HK-2 (cell line): ENCODE data around the gene PRKG1.

Experiments
- DNase-seq: peaks from one replicate; pipeline ENCODE4 v3.0.0-alpha.2; 2018; ENCODE audit not compliant: unreplicated experiment

The PRKG1 gene

DNA sequence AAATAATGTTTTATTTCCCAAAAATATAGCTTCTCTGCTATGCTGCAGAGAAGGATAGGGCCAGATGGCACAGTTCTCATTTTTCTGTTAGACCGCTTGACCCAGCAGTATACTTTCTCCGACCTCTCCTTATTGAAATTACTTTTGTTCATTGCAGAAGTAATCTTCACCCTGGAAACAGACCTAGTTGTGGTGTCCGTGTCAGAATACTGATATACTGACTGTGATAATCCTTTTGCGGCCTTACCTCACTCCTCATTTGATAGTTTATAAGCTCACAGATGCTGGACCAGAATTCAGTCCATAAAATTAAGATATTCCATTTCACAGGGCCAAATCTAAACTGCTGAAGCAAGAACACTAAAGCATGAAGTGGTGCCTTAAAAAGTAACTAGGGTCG is 979.2 kb downstream of the PRKG1 start:
- DNase-seq, result no peak

DNA sequence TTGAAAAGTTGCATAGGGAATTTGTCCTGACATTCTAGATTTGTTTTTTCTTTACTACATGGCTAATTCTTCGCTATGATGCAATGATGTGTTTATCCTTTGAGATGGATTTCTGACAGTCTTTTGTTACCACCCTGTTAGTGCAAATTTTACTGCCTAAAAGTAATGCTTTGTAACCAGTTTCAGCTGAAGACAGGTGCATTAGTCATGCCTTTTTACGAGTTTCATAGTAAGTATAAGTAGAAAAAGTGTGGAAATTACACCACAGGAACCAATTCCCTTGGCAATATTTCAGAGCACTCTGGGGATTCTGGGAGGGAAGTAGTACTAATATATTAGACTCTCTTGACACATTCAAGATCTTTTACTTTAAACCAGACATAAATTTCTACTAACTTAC is 982.0 kb downstream of the PRKG1 start:
- no peak for DNase-seq

DNA sequence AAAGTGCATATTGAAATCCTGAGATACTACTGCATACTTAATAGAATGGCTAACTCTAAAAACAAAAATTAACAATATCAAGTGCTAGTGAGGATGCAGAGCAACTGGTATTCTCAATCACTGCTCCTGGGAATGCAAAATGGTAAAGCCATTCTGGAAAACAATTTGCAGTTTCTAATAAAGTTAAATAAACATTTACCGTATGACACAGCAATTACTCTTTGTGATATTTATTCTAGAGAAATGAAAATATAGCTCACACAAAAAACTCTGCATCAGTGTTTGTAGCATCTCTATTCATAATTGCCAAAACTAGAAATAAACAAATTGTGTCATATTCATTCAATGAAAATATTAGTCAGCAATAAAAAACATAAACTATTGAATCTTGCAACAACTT is 984.8 kb downstream of the PRKG1 start:
- no peak for DNase-seq

DNA sequence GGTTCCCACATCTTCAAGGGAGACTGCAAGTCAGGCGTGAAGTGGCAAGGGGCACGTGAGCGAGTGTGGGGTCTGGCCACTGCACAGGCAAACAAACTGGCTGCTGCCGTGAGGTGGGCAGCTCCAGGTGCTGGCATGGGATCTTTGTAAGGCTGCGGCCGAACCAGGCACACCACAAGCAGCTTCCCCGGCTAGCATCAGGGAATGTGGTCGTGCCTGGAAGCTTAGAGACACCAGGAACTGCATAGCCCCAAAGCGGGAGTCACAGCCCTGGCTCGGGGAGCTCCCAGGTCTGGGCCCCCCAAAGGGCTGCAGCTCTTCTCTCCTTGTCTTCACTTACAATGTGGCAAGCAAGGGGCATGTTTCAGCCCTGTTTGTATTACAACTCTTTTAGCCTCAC is 988.9 kb downstream of the PRKG1 start:
- DNase-seq, result no peak

DNA sequence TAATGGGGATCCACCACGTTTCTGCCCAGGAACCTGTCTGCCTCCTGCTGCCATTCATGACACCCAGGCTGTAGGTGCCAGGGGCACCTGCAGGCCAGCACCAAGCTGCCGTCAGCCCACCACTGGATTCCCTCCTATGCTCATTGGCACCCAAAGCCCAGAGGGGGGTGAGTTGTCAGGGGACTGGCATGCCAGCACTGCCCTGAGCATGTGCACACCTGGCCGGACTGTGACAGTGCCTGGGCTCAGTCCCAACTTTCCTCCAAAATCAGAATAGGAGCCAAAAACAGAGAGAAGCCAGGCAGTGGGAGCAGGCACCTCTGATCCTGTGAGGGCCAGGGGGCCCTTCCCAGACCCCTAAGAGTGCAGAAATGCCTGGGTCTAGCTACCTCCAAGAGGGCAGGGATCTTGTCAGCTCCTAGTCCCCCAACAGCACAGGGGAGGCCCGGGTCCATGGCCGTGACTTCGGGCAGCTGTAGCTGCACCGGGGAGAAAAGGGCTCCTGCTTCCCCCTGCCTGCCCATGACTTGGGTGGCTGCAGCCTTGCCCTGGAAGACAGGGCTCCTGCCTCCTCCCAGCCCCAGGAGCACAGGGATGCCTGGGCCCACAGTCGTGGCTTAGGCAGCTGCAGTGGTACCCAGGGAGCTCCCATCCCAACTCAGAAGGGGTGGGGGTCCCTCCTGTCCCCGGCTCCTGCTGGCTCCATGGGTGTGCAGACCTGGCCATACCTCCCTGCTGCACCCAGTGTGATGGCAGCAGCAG is 990.0 kb downstream of the PRKG1 start:
- DNase-seq, result no peak

DNA sequence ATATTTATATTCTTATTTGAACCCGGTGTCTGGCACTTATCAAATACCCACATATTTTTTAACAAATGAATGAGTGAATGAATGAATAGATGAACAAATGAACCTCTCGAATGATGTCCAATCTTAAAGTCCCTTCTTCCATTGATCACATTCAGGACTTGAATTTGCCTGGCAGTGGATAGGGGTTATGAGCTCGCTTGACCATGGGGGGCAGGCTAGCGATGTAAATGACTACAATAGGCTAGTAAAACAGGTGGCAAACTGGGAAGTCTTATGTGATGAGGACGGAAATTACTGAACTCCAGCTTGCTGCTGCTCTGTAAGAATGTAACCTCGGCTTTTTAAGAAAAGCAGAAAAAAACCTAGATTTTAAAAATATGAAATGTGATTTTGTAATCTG is 992.1 kb downstream of the PRKG1 start:
- DNase-seq, result no peak

DNA sequence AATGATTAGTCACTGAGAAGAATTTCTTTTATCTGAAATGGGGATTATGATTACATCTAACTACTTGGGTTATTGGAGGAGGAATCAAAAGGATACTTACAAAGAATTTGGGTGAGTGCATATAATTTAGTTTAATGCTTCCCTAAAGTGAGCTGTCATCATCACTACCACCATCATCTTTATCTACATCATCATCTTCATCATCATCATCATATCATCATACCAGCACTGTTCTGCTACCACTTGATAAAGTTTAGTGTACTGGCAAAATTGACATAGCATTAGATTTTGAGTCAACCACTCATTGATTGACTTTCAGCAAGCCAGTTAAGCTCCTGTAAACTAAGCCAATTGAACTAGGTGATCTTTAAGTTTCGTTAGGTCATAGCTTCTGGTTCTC is 994.2 kb downstream of the PRKG1 start:
- no peak for DNase-seq

DNA sequence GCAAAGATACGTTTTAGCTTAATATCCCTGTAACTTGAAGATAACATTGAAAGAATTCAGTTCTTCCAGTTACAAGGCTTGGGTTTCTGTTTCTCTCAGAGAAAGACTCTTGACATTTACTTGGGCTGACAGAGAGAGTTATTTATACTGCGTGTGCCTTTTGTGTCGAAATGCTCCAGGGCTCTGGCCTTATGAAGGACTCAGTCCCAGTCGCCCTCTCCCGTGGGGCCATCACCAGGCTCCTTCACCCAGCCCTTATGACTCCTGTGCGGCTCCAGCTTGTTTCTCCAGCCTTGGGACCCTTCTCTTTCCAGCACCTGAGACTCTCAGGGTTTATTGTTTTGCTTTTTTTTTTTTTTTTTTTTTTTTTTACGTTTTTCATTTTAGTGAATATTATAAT is 997.5 kb downstream of the PRKG1 start:
- DNase-seq, result no peak

DNA sequence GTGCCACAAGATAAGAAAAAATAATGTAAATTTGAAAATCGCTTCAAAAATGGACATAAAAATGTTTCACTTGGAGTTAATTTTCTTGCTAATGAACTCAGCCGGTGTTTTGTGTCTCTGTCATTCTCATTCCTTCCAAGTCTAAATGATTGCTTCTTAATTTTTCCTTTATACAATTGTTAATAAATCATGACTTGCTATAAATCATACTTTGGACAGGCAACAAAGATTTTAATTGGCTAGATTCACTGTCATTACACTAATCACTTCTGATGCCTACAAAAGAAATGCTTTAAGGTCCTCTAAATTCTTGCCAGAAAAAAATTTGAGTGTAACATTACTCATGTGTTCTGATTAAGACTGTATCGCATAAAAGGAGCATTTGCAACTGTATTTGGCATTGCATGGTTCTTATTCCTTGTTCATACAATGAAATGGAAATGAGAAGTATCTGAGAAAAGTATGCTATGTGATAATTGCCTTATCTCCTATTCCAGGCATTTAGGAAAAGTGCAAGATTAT is 1000.3 kb downstream of the PRKG1 start:
- no peak for DNase-seq

DNA sequence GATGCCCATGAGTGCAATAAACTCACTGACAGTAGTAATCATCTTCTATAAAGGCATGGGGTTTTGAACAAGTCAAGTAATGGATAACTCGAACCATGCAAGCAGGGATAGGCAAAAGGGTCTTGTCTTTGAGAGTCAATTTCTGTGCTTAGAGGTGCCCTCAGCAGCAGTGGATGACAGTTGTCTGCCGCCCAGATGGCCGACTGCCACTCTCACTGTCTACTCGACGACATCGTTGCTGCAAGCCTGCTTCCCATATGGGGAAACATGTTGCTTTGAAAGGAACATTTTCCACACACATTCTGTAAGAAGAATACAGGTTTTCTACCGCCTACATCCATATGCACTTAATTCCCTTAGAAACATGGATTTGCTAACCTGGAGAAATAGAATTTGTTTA is 1003.5 kb downstream of the PRKG1 start:
- no peak for DNase-seq

DNA sequence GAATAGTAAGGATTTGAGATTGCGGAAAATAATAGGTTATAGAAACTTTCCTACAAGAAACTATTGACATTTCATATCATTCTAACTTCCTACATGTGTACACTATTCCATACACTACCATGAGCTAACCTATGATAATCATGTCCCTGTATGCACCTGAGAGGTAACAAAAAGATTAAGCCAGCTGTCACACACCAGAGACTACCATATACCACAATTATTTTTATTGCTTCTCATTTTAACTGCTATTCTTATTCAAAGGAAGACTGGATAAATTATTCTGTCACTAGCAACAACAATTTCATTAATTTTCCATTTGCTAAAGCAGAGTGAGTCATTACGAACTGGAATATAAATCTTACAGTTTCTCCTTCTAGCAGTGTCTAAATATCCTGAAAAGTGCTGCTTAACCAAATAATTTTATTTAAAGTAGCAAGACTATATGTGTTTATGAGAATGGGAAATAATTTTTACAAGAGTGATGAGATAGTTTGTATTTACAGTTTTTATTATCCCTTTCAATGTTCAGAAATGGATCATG is 1004.2 kb downstream of the PRKG1 start:
- DNase-seq, result no peak

DNA sequence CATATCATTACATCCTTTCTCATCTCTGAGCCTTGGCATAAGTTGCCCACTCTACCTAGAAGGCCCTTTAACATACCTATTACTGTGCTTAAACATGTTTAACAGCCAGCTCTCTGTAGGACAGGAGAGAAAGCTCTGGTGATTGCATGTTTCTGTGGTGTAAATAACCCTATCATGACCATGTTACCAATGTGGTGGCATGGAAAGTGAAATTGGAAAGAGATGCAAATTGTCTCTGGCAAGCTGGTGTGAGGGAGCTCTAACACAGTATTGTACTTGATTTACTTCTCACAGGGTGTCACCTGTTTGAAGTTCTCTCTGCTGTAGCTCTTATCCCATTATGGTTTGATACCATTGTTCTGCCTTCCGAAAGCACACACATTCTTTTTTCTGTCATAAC is 1008.0 kb downstream of the PRKG1 start:
- no peak for DNase-seq

DNA sequence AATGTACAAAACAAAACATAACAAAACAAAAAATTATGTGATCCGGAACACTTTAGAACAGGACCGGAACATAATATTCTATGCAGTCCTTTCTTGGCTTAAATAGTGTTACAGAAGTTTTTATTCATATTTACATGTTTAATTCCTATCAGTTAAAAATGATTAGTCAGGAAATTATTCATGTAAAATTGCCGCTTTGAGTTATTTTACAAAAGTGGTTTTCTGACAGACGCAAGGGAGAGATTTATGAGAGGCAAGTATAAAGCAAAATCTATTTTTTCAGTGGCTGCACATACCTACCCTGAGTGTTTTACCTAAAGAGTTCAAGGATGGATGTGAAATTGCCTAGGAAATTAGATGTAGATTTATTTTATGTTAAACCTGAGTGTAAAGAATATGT is 1009.1 kb downstream of the PRKG1 start:
- DNase-seq, result no peak

DNA sequence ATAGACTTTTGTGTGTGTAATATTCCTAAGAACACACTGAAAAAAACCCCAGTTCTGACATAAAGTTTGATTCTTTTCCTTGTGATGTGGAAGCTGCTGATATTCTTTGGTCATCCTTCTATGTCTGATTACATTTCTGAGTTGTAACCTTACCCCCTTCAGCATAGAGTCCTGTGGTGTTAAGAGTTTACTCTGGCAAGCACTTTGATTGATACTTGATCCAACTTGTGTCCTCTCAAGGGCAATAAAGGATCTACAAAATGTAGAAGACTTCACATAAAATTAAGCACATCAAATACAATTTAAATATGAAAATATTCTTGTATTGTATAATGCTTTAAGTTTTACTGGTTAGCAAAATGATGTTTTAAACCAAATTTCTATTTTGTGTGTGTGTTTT is 1018.1 kb downstream of the PRKG1 start:
- DNase-seq, result no peak

DNA sequence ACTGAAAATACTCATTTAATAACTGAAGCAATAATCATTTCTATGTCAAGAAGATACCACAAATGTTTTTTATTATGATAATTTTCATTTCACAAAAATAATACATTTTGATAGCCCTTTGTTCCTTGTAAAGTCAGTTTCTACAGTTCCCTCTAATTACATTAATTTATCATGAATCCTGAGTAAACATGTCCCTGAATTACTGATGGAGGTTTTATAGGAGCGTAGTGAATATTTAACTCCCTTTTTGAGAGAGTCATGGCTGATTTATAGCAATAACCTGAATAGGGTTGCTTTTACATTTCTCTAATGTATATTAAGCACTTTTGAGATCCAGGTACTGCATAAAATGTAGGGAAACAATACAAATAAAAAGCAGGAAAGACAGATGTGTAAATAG is 1023.8 kb downstream of the PRKG1 start:
- no peak for DNase-seq

DNA sequence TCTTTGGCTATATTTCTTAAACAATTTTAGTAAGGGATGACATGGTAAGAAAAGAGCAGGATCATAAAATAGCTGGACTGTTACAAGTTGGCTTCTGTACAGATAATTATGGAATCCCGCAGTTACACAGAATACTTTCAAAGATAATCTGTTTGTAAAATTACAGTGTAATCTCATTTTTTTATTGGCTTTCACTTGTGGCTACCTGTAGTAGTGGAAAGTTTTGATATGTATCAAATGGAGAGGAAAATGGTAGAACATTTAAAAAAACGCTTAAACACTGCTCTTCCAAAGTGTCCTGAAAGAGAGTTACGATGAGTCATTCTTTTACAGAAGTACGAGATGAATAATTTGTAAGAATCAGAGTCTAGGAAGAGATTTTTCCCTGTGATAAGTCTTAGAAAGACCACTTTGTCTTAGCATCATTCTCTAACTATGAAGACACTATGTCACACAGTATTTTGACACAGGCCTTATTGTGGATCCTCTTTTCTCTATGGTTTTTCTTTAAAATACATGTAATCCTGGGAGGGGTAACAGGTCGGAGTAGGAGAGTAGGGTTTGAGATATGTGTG is 1024.8 kb downstream of the PRKG1 start:
- no peak for DNase-seq

DNA sequence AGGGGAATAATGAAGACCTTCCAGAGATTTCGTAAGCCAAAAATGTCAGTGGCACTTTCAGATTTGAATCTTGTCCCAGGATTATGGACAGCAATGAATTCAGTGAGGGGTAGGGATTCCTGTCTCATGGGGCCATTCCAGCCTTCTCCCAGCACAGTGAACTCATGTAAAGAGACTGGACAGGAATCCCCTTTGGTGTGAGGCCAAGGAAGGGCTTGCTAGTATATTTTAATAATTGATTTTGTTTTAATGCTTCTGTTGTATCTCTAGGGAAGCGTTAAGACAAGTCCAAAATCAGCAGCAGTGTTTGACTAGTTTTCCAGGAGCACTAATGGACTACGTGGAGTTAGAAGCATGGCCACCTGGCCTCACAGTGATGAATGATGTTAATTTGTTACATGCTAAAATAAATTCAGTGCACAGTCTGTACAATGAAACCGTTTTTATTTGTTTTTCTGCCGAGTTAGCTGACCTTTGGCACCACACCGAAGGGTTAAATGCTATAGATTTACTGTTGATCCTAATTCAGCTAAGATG is 1025.8 kb downstream of the PRKG1 start:
- no peak for DNase-seq

DNA sequence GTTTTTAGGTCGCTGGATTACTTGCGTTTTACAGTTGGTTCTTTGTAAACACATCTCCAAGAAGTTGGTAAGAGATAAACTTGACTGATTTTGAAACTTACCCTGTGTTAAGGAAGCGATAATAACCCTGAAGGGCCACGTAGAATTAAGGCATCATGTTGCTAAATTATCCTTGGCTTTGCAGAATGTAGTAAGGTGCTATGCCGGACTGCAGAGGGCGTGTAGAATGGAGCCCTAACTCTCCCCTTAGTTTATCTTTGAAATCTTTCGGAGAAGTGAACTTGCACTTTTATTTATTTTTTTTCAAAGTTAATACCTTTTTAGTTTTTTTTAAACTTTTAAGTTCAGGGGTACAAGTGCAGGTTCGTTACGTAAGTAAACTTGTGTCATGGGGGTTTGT is 1031.0 kb downstream of the PRKG1 start:
- no peak for DNase-seq

DNA sequence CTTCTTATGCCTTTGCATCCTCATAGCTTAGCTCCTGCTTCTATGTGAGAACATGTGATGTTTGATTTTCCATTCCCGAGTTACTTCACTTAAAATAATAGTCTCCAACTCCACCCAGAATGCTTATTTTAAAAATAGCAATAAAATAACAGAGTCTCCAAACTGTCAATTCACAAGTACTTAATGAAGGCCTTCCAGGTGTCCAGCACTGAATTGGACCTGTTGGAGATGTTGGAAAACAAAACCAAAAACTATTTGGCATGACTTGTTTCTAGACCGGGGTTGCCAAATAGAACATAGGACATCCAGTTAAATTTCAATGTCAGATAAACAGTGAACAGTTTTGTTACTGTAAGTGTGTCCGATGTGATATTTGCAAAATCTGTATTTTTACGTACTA is 1031.7 kb downstream of the PRKG1 start:
- DNase-seq, result no peak

DNA sequence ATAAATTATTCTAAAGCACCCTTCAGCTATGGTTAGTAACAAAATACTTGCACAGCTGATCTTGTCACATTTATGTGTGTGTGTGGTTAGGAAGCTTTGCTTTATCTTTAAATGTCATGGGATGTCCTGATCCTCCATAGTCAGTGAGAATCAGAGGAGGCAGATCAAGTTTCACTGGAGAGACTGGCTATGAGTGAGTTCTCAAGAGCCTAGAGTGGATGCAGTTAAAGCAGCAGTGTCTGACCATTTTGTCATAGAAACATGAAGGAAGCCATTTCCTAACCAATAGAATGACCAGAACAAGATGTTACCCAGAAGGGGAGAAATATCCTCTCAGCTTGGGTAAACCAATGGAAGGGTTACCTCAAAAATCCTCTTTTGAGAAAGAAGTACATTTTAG is 1032.6 kb downstream of the PRKG1 start:
- no peak for DNase-seq

DNA sequence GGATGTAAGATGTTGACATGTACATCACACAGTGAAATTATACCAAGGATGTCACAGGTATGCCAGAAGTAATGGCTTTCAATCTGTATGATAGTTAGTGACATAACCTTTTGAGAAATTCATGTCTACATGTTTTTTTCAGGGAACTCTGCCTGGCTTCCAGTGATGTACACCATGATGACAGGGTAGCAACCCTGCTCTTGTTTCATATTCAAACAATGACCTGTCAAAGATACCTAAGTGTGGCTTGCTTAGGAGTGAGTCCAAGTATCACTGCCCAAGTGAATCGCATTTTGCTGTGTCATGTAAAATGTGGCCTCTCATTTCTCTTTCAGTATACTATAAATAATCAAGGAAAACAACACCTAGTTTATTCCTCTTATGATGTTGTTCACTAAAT is 1033.9 kb downstream of the PRKG1 start:
- DNase-seq, result no peak

DNA sequence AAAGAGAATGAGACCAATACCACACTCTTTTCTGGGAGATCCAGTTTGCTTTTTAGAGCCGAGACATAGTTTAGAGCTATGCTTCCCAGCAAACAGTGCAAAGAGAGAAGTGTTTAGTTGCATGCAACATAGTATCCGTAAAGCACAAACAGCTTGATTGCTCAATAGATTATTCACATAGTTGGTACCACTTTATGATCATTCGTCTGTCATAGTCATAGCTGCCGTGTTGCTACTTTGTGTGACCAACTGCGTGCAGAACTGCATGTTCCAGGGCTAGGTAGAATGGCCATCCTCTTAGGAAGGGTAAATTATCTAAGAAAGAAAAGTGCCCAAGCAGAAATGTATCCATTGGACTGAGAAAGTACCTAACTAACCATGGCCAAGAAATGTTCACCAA is 1036.3 kb downstream of the PRKG1 start:
- no peak for DNase-seq
